SU-DHL-6 (cell line): ENCODE measurements around the gene TTBK2.
A peak's percentile ranks its signal among the peaks of the same experiment; 100 is the strongest.

Experiments
- H2AFZ ChIP-seq: fragments of 200-600 bp; sonication (generic); 2 replicates; pipeline ENCODE4 v1.6.1; 2014; ENCODE audit warnings: low read depth, mild to moderate bottlenecking, moderate library complexity, mixed read lengths, antibody characterized with exemption, low read length; ENCODE audit not compliant: severe bottlenecking
- H3F3A ChIP-seq: fragments of 200-600 bp; shearing (Covaris generic); 2 replicates; pipeline ENCODE4 v1.6.0; 2016; ENCODE audit warnings: antibody characterized with exemption, mild to moderate bottlenecking; ENCODE audit not compliant: insufficient read depth
- H3K27ac ChIP-seq: fragments of 200-600 bp; sonication (generic); 2 replicates; pipeline ENCODE4 v1.5.1; 2016; ENCODE audit warnings: low read depth, mild to moderate bottlenecking, low read length, moderate library complexity, mixed read lengths
- H3K27me3 ChIP-seq: fragments of 200-600 bp; sonication (generic), shearing (Covaris generic); 2 replicates; pipeline ENCODE4 v1.6.0; 2014; ENCODE audit warnings: mild to moderate bottlenecking, low read length
- H3K36me3 ChIP-seq: fragments of 200-600 bp; sonication (generic); 2 replicates; pipeline ENCODE4 v1.6.1; 2014; ENCODE audit warnings: mild to moderate bottlenecking, low read length, mixed read lengths
- H3K4me2 ChIP-seq: fragments of 300-600, 200-600 bp; shearing (Covaris generic), sonication (generic); 2 replicates; pipeline ENCODE4 v1.6.0; 2014; ENCODE audit warnings: low read length, low read depth, mild to moderate bottlenecking; ENCODE audit not compliant: poor library complexity, severe bottlenecking
- H3K4me3 ChIP-seq: fragments of 200-600 bp; sonication (generic); 2 replicates; pipeline ENCODE4 v1.5.1; 2014; ENCODE audit warnings: antibody characterized with exemption, low read length, mild to moderate bottlenecking, mixed read lengths; ENCODE audit not compliant: insufficient read depth, poor library complexity, severe bottlenecking
- H3K79me2 ChIP-seq: fragments of 200-600 bp; sonication (generic); 2 replicates; pipeline ENCODE4 v1.6.1; 2014; ENCODE audit warnings: mild to moderate bottlenecking, low read length, moderate library complexity; ENCODE audit not compliant: insufficient read depth
- H3K9ac ChIP-seq: fragments of 200-600 bp; sonication (generic); 2 replicates; pipeline ENCODE4 v1.7.0; 2014; ENCODE audit warnings: mild to moderate bottlenecking, low read length
- H3K9me2 ChIP-seq: fragments of 200-600 bp; sonication (generic); replicated peaks from 2 replicates; pipeline ENCODE4 v1.6.1; 2014; ENCODE audit warnings: low read length; ENCODE audit not compliant: insufficient read depth
- H3K9me3 ChIP-seq: fragments of 200-600 bp; sonication (generic); 2 replicates; pipeline ENCODE4 v1.6.1; 2014; ENCODE audit warnings: low read length, mixed read lengths; ENCODE audit not compliant: insufficient read depth
- H4K20me1 ChIP-seq: fragments of 200-600 bp; sonication (generic); 2 replicates; pipeline ENCODE4 v1.6.1; 2014; ENCODE audit warnings: low read depth, mild to moderate bottlenecking, antibody characterized with exemption, low read length, moderate library complexity, mixed read lengths
- EZH2phosphoT487 ChIP-seq: fragments of 200-600 bp; sonication (generic), shearing (Covaris generic); conservative IDR thresholded peaks from 2 replicates; pipeline ENCODE4 v1.6.1; 2018; ENCODE audit warnings: mild to moderate bottlenecking, antibody characterized with exemption, low read length, moderate library complexity, mixed read lengths
- TF ChIP-seq, protein P1 (sequence below): fragments of 200-600 bp; sonication (generic); IDR thresholded peaks from one replicate; pipeline ENCODE4 v1.5.1; 2017; ENCODE audit warnings: antibody characterized with exemption, mild to moderate bottlenecking, low read length, moderate library complexity; ENCODE audit not compliant: insufficient read depth, poor library complexity, severe bottlenecking

TTBK2 gene

DNA sequence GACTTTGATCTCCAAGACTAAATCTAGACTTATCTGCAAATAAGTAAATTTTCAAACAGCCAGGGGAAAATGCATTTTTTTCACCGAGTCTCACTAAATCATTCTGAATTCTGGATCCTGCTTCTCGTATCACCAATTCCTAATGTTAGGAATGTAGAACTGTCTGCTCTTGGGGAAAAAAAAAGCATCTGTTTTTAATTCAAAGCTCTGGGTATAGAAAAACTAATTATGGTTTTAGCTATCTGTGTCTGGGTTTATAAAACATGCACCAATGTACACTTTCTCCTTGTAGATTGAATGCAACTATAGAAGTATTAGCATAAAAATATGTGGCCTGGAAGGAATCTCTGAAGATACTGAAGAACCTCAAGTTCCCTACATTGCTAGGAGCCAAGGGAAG lies 178.9 kb downstream of the TTBK2 start:
- Histone ChIP-seq H3K9ac (no peak overlapping the region), H3K79me2 (no peaks in the 10 kb centered on the region), H3K4me3 (no peak overlapping the region), H3K27me3 (no peaks in the 10 kb centered on the region), H3K9me2 (no peaks in the 10 kb centered on the region), H2AFZ (no peak overlapping the region), H3F3A (peaks cover 6% of the 10 kb centered on the region), H3K36me3 (no peaks in the 10 kb centered on the region), H3K27ac (no peak overlapping the region), H3K4me2 (no peak overlapping the region), H3K9me3 (no peaks in the 10 kb centered on the region), H4K20me1 (no peaks in the 10 kb centered on the region)
- TF ChIP-seq, protein P1, sequence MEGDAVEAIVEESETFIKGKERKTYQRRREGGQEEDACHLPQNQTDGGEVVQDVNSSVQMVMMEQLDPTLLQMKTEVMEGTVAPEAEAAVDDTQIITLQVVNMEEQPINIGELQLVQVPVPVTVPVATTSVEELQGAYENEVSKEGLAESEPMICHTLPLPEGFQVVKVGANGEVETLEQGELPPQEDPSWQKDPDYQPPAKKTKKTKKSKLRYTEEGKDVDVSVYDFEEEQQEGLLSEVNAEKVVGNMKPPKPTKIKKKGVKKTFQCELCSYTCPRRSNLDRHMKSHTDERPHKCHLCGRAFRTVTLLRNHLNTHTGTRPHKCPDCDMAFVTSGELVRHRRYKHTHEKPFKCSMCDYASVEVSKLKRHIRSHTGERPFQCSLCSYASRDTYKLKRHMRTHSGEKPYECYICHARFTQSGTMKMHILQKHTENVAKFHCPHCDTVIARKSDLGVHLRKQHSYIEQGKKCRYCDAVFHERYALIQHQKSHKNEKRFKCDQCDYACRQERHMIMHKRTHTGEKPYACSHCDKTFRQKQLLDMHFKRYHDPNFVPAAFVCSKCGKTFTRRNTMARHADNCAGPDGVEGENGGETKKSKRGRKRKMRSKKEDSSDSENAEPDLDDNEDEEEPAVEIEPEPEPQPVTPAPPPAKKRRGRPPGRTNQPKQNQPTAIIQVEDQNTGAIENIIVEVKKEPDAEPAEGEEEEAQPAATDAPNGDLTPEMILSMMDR = no peak
- TF ChIP-seq EZH2phosphoT487 = no peak

DNA sequence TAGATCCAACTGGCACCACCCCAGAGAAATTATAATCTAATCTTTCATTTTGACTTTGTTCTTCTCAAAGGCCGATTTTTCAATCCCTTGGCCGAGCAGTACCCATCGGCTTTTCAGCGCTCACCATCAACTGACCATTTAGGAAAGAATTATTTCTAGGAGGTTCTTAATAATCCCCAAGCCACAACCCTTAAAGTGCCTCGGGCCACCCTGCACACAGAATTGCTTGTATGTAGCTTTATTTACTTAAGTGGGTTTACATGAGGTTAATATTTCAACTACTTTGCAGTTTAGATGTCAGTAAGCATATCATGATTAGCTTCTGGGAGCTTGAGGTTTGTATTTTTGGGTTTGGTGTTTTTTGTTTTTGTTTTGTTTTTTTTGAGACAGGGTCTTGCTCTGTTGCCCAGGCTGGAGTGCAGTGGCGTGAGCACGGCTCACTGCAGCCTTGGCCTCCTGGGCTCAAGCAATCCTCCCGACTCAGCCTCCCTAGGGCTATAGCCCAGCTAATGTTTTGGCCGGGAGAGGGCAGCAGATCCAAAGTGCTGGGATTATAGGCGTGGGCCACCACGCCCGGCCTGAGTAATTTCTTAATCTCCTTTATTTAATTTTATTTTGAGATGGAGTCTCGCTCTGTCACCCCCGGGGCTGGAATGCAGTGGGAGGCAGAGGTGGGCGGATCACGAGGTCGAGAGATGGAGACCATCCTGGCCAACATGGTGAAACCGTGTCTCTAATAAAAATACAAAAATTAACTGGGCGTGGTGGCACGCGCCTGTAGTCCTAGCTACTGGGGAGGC lies 182.8 kb downstream of the TTBK2 start:
- H2AFZ ChIP-seq = peak overlapping the region; percentile 94
- peak overlapping the region; percentile 85 for H3K9ac ChIP-seq
- no peaks in the 10 kb centered on the region for H3K36me3 ChIP-seq
- TF ChIP-seq EZH2phosphoT487 = no peak
- H3K4me3 ChIP-seq = peak overlapping the region; percentile 86
- no peaks in the 10 kb centered on the region for H3K9me2 ChIP-seq
- no peaks in the 10 kb centered on the region for H3K9me3 ChIP-seq
- H4K20me1 ChIP-seq = no peaks in the 10 kb centered on the region
- H3K79me2 ChIP-seq = no peaks in the 10 kb centered on the region; the same call in 1 of the 2 replicates
- peaks cover 6% of the 10 kb centered on the region for H3F3A ChIP-seq
- peak overlapping the region; percentile 59 for H3K27ac ChIP-seq
- H3K4me2 ChIP-seq = peak overlapping the region; percentile 84
- no peaks in the 10 kb centered on the region for H3K27me3 ChIP-seq

DNA sequence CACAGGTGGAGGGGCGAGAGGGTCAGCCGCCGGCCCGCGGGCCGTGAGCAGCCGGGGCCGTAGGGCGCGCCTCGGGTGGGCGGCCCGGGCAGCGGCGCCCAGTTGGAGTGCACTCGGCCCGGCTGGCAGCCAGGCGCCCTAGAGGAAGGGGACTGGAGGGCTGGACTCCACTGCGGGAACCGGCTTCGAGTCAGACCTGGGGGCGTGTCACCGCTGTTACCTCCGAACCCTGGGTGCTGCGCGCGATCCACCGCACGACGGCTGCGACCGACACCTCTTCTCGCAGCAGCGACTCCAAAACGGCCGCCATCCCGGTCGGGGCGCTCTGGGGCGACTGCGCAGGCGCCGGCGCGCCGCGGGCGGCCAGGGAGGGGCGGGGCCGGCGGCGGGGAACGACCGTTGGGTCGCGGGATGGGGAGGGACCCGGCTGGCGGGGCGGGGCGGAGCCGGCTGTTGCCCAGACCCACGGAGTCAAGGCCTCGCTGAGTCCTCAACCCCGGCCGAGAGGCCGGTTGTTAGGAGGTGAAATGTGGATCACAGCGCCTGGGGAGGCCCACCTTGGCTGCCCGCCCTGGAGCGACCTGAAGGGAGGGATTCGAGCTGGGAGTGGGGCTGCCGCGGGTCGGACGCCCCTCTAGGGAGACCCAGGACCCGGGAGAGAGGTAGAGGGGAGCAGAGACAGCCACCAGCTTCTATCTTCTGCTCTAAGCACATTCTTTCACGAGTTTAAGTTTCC lies 183.6 kb downstream of the TTBK2 start, which contains the start of gene CDAN1:
TSS of gene CDAN1 (minus strand) at position 336 of the 736 bp plus-strand sequence. CDS start at position 310, 26 bp downstream.
- Histone ChIP-seq H4K20me1 (no peaks in the 10 kb centered on the region), H2AFZ (peak within 1 kb of the TSS; percentile 94), H3K4me2 (peak within 1 kb of the TSS; percentile 84), H3K79me2 (no peaks in the 10 kb centered on the region; the same call in 1 of the 2 replicates), H3K9me2 (no peaks in the 10 kb centered on the region), H3K9me3 (no peaks in the 10 kb centered on the region), H3K27me3 (no peaks in the 10 kb centered on the region), H3F3A (peaks cover 6% of the 10 kb centered on the region), H3K4me3 (peak within 1 kb of the TSS; percentile 86), H3K36me3 (no peaks in the 10 kb centered on the region), H3K9ac (peak within 1 kb of the TSS; percentile 85), H3K27ac (peak within 1 kb of the TSS; percentile 59)
- TF ChIP-seq EZH2phosphoT487 = no peak
- TF ChIP-seq, protein P1 = no peak
